OCI-LY3 (cell line): Measurements from ENCODE around the gene TMEM132D.

Source experiments
- EZH2phosphoT487 ChIP-seq: fragments of 200-600 bp; shearing (Covaris generic); IDR thresholded peaks from 2 replicates; pipeline ENCODE4 v1.6.1; 2018; ENCODE audit warnings: antibody characterized with exemption, mixed run types, low read depth
- TF ChIP-seq, protein P1 (sequence below): fragments of 200-600, 300-600 bp; sonication (generic); IDR thresholded peaks from 2 replicates; pipeline ENCODE4 v1.5.1; 2014; ENCODE audit warnings: antibody characterized with exemption, low read length, low read depth

DNA sequence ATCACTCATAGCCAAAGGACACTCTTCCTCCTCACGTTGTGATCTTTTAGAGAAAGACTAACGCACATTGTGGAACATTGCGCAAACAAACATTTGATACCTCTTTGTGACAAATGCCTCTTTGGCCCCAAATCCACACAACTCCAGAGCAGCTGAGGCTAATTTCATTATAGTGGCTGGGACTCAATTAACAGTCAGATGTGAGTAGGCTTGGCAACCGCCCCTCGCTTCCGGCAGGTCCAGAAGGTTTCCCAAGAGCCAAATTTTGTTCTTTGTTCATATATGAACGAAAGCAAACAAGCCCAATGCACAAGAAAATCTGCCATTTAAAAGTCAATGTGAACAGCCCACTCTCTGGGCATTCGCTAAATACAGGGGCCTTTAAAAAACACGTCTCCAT, 776.6 kb downstream of the TMEM132D start:
- TF ChIP-seq, protein P1, sequence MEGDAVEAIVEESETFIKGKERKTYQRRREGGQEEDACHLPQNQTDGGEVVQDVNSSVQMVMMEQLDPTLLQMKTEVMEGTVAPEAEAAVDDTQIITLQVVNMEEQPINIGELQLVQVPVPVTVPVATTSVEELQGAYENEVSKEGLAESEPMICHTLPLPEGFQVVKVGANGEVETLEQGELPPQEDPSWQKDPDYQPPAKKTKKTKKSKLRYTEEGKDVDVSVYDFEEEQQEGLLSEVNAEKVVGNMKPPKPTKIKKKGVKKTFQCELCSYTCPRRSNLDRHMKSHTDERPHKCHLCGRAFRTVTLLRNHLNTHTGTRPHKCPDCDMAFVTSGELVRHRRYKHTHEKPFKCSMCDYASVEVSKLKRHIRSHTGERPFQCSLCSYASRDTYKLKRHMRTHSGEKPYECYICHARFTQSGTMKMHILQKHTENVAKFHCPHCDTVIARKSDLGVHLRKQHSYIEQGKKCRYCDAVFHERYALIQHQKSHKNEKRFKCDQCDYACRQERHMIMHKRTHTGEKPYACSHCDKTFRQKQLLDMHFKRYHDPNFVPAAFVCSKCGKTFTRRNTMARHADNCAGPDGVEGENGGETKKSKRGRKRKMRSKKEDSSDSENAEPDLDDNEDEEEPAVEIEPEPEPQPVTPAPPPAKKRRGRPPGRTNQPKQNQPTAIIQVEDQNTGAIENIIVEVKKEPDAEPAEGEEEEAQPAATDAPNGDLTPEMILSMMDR, result no peak
- no peak for TF ChIP-seq EZH2phosphoT487
